Lower leg skin (tissue), 3 donors: ENCODE data around the gene CCDC184.

ENCODE experiments used
- POLR2A ChIP-seq, 2 donors: fragments of 450-650 bp; IDR thresholded peaks; one replicate each; pipeline ENCODE4 v1.6.1; 2016 to 2017; ENCODE audit warnings: antibody characterized with exemption in 2 of 2, mild to moderate bottlenecking in 1 of 2, moderate library complexity in 1 of 2
- TF ChIP-seq, protein P1 (sequence below), 3 donors: fragments of 450-650 bp; IDR thresholded peaks; one replicate each; pipeline ENCODE4 v1.5.1; 2016; ENCODE audit warnings: antibody characterized with exemption in 3 of 3, mild to moderate bottlenecking in 3 of 3, moderate library complexity in 2 of 3

DNA sequence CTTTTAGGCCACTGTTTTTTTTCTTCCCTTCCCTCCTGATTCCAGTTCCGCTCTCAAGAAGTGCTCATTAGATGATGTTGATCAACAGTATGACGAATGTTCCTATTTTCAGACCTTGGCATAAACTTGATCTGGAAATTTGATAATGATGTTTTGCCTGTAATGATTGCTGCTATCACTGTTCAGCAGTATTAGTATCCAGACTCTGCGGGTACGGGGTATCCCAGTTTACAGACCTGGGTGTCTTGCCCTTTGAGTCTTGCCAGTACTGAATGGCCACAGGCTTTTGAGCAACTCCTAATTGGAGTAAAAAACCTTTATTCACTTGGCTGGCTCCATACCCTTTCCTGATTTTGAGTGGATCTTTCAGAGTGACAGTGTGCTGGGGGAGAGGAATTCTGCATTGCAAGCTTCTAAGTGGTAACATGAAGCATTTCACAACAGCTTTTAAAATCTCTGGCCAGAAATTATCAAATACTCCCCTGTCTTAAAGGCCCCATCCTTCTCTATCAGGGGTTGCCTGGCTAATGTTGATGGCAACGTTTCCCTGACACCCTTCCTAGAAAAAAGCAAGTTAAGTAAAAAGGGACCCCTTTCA lies 20.2 kb upstream of the CCDC184 start:
- TF ChIP-seq, protein P1, sequence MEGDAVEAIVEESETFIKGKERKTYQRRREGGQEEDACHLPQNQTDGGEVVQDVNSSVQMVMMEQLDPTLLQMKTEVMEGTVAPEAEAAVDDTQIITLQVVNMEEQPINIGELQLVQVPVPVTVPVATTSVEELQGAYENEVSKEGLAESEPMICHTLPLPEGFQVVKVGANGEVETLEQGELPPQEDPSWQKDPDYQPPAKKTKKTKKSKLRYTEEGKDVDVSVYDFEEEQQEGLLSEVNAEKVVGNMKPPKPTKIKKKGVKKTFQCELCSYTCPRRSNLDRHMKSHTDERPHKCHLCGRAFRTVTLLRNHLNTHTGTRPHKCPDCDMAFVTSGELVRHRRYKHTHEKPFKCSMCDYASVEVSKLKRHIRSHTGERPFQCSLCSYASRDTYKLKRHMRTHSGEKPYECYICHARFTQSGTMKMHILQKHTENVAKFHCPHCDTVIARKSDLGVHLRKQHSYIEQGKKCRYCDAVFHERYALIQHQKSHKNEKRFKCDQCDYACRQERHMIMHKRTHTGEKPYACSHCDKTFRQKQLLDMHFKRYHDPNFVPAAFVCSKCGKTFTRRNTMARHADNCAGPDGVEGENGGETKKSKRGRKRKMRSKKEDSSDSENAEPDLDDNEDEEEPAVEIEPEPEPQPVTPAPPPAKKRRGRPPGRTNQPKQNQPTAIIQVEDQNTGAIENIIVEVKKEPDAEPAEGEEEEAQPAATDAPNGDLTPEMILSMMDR (IDR thresholded peaks at IDR 0.05) = no peak
- no peak for TF ChIP-seq POLR2A (IDR thresholded peaks at IDR 0.05)
